NCI-H1092 treated with DMSO at 0.1 percent for 48 hours (cell line): ENCODE results near the gene STK40.

Source experiments
- DNase-seq: peaks from one replicate; lab custom pipeline; 2025; lab: John Stamatoyannopoulos, UW

The STK40 gene, protein sequence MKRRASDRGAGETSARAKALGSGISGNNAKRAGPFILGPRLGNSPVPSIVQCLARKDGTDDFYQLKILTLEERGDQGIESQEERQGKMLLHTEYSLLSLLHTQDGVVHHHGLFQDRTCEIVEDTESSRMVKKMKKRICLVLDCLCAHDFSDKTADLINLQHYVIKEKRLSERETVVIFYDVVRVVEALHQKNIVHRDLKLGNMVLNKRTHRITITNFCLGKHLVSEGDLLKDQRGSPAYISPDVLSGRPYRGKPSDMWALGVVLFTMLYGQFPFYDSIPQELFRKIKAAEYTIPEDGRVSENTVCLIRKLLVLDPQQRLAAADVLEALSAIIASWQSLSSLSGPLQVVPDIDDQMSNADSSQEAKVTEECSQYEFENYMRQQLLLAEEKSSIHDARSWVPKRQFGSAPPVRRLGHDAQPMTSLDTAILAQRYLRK

DNA sequence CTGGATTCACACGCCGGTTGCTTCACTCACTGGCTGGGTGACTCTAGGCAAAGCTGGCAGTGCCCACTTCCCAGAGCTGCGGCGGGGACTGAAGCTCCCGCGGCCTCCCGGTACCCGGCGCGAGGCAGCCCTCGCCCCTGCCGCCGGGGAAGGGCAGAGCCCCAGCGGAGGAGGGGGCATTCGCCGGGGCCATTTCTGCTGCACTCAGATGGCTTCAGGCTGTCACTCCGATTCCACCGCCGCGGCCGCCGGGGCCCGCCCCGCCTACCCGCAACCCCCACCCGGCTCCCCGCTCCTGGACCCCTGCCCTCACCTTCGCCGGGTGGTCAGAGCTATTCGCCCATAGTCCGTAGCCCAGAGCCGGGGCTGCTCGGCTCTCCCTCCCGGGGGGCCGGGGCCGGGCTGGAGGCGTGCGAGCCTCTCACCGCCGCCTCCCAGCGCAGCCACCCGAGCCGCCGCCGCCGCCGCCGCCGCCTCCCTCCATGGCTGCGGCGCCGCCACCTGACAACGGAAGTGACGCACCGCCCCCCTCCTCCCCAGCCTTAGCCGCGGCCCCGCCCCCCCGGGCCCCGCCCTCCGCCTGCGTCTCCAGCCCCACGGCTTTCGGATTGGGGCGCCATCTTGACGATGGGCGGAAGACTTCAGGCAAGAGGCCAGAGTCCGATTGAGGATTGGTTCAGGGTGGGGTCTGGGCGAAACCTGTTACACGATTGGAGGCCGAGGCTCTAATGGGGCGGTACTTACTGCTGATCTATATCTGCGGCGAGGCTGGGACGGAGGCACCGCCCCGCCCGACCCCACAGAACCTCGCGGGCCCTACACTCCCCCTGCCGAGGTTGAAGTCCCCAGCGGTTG is at the start of gene STK40:
TSS of gene STK40 (minus strand) at position 515 of the 855 bp plus-strand sequence. CDS start 24,592 bp downstream, outside the sequence.
- DNase-seq = peak; percentile 99

DNA sequence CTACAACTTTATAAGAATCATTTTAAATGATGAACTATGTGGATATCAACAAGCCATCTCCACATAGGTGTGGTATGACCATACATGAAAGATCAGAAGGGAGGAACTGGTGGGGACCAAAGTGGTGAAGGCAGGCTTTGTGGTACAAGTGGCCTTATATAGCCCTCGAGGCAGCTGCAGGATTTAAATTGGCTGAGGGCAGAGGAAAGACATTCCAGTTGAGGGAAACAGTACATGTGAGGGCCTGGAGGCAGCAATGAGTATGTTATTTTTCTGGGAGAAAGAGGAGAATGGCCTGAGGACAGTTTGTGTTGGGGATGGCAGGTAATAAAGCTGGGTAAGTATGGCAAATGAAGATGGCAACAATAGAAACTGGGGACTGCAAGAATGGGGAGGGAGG is 47.4 kb upstream of the STK40 start:
- DNase-seq = no peak

DNA sequence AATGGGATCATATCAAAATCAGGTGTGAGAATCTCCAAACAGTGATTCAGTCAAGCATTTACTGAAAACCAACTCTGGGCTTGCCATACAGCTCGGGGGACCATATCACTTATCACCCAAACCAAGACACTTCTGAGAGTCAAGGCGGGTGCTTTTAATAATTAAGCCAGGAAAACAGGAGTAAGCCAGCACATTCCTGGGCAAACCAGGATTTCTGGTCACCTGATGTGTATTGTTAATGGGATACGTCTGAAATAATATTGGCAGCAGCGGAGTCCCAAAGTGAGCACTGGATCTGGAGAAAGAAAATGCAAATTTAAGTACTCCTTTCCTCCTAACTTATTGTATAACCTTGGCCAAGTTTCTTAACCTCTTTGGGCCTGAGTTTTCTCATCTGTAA is 46.9 kb upstream of the STK40 start:
- no peak for DNase-seq

DNA sequence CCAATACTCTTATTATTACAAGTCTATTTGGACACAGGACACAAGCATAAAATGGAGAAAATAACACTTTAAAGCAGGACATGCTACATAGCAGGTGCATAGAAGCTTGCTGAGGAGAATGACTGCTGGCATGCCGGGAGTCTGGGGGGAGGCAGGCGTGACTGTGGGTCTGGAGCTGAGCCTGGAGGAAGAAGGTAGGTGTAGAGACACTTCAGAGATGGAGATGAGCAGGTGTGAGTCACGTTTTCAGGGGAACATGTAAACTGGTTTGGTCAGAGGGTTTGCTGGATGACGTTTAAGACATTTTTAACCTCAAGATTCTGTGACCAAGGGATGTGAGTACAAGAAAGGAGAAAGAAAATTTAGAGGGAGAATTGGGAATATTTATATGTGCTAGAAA is 40.1 kb upstream of the STK40 start:
- DNase-seq = no peak

DNA sequence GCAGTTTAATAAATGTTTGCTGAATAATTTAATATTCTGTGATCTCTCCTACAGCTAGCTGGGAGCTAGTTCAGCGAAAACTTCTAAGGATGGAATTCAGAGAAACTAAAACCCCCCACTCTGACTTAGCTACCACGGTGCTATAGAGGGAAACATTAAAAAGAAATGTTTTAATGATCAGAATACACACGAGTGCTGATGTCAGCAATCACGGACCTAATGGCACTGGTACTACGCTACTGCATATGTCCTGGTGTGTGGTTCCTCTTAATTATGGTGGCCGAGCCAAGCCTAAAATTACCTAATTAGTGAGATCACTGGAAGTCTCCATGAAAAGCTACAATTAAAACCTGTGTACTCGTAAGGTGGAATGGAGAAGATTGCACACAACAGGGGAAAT is 35.9 kb upstream of the STK40 start:
- DNase-seq = no peak

DNA sequence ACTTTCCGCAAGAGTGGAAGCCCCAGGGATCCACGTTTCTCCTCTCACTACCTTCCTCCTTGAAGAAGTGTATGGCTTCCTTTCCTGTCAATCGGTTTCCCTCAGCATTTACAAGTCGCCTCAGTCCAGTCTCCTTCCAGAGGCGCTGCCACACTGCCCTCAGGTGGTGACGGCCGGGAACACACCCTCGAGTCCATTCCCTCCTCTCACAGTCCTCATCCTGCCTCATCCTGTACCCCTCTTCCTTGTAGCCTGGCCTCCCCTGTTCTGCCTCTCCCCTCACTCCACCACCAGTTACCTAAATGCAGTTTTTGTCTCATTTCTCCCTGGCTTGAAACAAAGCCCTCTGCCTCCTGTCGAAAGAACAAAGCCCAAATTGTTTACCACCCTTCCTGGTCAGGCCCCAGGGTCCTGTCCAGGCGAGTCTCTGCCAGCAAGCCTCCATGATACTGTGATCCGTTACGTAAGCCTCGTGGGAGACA is 35.2 kb upstream of the STK40 start:
- DNase-seq = peak; percentile 65

DNA sequence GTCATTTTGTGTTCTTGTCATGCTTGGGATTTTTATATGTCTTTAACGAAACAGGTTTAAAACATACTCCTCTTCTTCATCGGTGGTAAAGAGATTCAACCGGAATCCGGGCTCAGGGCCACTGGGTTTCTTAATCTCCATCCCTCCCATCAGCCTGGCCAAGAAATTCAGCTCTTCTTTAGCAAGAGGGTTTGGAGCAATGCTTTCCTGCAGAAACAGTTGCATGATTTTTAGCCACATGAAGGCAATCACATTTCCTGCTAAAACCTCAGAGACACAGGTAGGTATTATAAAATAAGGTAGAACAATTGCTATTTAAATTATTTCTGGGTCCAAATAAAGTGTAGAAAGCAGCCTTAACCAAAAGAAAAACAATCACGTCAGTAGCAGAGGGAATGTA is 34.7 kb upstream of the STK40 start:
- DNase-seq = no peak

DNA sequence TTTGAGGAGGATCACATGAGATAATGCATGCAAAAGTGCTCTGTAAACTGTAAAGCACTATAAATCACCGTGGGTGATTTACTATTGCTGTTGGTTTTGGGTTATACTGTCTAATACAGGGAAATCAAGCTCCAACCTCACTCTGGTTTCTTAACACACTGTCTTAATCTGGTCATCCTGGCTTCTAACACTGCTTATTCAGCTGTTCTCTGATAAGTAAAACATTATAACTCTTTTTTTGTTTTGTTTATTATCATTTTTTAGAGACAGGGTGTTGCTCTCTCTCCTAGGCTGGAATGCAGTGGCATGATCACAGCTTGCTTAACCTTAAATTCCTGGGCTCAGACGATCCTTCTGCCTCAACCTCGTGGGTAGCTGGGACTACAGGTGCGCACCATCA is 33.8 kb upstream of the STK40 start:
- no peak for DNase-seq

DNA sequence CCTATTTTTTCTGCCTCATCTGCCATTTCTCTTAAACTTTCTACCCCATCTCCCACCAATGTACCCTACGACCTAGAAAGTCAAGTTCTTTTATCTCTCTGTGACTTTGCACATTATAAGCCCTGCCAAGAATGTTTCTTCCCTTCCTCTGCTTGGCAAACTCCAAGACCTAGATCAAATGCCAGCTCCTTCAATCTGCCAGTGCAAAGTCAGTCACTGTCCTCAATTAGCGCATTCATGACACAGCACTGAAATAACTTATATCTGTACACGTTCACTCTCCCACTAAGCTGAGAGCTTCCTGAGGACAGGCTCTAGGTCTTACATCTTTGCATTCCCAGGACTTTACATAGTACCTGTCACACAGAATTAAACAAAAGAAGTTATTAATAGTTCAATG is 33.4 kb upstream of the STK40 start:
- no peak for DNase-seq

DNA sequence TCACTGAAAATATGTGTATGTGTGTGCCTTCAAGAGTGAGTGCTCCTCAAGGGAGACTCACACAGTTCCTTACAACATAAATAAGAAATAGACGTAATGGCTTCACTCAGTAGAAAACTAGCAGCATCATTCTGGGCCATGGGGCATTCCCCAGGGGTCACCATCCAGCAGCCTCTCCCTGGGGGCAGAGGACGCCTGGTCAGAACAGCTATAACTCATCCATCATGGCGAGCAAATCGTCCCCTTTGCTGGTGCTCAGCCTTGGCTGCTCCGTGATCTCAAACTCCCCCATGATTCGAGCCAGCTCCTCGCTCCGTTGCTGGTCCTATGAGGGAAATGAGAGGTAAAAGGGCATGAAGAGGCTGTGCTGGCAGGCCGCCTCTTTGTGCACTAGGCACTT is 32.2 kb upstream of the STK40 start:
- no peak for DNase-seq

DNA sequence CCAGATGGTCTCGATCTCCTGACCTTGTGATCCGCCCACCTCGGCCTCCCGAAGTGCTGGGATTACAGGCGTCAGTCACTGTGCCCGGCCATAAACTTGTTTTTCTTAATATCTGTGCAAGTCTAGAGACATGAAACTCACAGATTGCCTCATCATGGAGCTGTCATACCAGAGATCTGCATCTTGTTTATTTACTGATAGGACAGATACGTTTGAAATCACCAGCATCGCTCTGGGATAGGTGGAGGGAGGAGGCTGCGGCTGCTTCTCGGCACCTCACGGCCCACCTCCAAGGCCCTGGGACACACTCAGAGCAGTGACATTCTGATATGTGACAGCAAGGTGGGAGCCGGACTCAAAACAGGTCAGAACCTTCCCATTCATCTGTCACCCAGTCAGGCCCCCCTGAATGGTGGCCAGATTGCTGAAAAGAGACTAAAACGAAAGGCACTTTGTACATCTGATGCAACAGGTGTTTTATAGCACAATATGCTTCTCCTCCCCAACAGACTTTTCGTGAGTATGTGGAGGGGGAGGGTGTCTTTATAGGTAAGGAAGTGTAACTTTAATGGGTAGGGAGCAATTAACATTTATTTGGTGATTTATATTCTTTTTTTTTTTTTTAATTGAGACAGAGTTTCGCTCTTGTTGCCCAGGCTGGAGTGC is 30.1 kb upstream of the STK40 start:
- no peak for DNase-seq

DNA sequence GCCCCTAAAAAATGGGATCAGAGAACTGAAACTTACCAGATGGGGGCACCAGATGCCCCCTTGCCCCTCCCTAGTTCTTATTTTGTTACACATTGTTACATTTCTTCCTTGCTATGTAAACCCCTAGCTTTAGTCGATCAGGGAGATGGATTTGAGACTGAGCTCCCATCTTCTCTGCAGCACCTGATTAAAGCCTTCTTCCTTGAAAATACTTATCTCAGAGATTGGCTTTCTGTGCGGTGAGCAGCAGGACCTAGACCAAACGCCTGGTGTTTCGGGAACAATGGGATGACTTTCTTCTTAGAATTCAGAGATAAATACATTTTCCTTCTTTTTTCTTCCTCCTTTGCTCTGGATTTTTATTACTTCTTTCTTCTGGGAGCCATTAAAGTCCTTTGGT is 28.7 kb upstream of the STK40 start:
- DNase-seq = no peak

DNA sequence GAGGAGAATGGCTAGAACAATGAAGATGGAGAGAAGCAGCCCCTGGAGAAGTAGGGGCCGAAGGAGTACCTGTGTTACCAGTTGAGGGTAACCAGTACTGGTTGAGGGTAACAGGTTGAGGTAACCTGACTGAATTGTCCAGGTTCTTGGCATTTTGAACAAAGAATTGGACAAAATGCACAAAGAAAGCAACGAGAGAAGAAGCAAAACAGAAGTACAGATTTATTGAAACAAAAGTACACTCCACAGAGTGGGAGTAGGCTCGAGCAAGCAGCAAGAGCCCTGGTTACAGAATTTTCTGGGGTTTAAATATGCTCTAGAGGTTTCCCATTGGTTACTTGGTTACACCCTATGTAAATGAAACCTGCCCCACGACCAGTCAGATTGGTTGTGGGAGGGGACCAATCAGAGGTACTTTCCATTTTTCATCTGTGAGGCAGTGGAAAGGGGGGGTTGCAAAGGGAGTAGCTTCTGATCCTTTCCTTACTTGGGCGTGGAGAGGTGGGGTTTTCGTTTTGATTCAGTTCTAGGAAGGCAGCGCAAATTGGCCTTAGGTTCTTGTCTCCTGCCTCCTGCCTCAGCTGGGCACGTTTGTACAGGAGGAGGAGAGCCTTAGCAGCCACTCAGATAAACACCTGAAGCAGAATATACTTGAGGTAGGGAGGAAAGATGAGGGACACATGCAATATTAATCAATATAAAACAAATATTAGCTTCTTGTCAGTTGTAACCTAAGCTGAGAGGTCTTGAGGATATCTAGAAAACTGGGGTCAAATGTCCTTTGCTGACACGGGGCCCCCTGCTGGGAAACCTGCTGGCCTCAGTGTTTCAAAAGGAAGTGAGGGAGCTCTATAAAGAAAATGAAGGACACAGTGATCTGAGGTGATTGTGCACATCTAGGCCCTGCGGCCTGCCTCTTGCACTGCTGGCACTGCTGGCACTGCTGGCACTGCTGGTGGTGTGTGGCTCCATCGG is 26.2 kb upstream of the STK40 start:
- peak; percentile 31 for DNase-seq

DNA sequence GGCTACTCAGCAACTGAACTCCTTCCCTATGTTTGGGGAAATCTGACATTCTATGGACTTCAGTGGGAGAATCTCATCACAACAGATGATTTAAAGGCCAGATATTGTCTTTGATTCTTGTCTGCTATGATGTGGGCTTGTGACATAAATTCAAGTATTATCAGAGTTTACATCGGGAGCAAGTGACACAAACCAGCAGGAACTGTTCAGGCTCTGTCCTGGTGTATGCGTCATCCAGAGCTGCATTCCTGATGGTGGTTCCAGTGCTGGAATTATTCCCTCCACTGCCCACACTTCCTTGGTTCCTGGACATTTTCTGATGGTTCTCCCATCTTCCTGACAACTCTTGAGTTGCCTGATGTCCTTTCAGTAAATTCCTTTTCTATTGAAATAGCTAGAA is 22.8 kb upstream of the STK40 start:
- no peak for DNase-seq

DNA sequence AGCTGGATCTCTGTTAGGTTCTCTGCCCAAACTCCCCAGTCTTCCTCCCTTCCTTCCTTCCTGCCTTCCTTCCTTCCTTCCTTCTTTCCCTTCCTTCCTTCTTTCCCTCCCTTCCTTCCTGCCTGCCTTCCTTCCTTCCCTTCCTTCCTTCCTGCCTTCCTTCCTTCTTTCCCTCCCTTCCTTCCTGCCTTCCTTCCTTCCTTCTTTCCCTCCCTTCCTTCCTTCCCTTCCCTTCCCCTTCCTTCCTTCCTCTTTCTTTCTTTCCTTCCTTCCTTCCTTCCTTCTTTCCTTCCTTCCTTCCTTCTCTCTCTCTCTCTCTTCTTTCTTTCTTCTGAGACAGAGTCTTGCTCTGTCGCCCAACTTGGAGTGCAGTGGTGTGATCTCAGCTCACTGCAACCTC is 20.7 kb upstream of the STK40 start:
- no peak for DNase-seq

DNA sequence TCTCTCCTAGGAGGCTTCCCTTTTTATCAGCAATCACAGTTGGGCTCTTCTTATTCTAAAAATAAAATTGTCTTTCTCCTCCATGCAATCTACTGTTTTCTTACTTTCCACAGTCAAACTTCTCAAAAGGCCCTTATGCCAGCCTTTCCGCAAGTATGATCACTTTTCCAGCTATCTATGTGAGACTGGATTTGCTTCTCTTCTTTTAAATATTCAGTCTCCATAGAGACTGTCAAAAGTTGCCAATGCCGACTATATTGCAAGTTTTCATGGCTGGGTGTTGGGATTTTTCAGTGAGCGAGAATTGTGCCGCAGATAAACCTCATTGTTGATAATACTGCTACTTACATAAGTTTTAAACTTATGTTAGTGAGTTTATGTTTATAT is 16.8 kb upstream of the STK40 start:
- no peak for DNase-seq

DNA sequence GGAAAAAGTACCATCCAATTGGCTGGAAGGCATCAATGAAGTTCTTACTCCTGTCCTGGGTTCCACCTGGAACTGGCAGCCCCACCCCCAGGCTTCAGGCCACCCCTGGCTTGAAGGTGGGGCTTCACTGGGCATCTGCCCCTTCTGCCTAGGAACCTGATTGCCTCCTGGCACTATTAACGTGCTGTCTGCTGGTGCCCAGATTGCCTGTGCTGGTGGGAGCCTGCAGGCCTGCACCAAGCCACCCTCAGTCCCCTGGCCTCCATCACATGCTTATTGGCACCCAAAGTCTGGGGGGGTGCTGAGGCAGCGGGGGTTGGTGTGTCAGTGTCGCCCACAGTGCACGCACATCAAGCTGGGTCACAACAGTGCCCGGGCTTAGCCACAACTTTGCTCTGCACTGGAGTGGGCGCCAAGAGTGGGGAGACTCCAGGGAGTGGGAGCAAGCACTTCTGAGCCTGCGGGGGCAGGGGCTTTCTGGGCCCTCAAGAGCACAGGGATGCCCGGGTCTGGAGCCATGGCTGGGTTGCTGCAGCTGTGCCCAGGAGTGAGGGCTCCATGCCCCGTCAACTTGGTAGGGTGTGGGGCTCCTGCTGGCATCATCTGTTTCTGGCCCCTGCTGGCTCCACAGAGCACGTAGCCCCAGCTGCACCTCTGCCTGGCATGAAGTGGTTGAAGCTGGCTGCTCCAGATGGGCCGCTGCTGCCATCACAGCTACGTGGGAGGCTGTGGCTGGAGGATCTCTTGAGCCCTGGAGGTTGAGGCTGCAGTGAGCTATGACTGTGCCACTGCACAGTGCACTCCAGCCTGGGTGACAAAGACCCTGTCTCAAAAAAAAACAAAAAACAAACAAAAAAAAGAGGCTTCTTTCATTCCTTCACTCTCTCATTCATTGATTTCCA is 16.1 kb upstream of the STK40 start:
- DNase-seq = no peak

DNA sequence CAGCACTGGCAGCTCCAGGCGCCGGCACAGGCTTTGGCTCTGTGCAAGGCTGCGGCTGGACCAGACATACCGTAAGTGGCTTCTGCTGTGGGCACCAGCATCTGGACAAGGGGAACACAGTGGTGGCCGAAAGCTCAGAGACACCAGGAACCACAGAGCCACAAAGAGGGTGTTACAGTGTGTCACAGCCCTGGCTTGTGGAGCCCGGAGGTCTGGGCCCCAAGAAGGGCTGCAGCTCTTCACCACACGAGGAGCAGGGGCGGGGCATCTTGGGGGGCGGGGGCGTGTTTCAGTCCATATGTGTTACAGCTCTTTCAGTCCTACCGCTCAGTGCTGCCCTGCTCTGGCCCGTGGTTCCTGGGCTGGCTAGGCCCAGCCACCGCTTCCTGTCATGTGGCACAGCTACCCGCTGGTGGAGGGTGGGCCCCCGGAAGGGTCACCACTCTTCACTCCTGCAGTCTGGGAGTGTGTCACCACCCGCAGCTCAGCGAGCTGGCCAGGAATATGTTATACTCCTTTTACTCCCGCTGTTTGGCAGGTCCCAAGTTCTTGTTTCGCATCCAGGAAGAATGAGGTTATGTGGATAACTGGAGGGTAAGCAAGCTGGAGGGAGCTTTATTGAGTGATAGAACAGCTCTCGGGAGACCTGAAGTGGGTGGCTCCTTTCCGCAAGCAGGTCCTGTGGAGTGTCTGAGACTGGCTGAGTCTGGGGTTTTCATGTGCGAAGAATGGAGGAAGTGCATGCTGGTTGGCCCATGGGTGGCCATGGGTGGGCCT is 15.3 kb upstream of the STK40 start:
- DNase-seq = no peak

DNA sequence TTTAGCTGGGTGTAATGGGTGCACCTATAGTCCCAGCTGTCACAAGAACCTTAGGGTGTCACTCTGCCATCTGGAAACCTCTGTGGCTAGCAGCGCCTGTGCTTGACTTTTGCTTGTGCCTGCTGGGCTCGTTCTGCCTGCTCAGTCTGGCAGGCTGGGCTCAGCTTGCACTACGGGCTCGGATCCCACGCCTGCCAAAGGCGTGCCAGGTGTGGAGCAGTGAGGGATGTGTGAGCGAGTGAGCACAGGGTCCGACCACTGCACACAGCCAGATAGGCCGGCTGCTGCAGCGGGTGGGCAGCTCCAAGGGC is 14.7 kb upstream of the STK40 start:
- no peak for DNase-seq
